CD4-positive, alpha-beta T cell treated with Interleukin-17A for 4 hours (primary cell): ENCODE measurements around the gene RBM26.

Source experiments
- DNase-seq: peaks from one replicate; pipeline ENCODE4 v3.0.0-alpha.2; 2020; ENCODE audit warnings: mixed read lengths

The RBM26 gene

GRCh38 chr13:79423801-79424642 is 18.0 kb upstream of the RBM26 start:
- DNase-seq = peak; percentile 18

GRCh38 chr13:79423340-79423739 is 17.3 kb upstream of the RBM26 start:
- DNase-seq = no peak

DNA sequence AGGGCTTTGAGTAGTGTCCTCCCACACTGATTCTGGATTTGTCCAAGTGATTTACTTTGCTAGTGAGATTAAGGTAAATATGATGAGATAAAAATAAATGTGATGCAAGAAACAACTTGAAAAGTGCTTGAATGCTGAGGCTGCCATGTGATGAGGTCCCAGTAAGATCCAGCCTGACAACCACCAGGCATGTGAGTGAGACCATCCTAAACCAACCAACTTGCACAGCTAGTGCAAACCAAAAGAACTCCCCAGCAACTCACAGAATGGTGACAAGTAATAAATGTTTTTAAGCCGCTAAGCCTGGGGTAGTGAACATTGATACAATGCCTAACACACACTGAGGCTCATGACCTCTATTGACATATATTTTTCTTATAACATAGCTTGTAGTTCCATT is 13.3 kb upstream of the RBM26 start:
- DNase-seq = no peak

DNA sequence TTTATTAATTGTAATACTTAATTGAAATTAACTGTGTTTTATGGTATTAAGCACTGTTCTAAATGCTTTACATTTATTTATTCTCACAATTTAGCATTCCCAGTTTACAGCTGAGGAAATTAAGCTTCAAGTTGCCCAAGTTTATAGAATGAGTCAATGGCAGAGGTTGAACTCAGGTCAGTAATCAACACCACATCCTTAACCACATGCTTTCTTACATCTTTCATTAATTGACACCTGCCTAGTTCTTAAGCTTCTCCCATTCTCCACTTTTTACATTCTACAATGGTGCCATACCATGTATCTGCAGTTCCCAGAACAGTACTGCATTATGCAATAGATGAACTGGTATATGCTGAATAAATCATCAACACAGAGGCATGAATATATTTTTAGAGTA is 11.7 kb upstream of the RBM26 start:
- no peak for DNase-seq

GRCh38 chr13:79413521-79413920 is 7.5 kb upstream of the RBM26 start:
- DNase-seq = no peak

GRCh38 chr13:79409828-79410227 is 3.8 kb upstream of the RBM26 start:
- no peak for DNase-seq

DNA sequence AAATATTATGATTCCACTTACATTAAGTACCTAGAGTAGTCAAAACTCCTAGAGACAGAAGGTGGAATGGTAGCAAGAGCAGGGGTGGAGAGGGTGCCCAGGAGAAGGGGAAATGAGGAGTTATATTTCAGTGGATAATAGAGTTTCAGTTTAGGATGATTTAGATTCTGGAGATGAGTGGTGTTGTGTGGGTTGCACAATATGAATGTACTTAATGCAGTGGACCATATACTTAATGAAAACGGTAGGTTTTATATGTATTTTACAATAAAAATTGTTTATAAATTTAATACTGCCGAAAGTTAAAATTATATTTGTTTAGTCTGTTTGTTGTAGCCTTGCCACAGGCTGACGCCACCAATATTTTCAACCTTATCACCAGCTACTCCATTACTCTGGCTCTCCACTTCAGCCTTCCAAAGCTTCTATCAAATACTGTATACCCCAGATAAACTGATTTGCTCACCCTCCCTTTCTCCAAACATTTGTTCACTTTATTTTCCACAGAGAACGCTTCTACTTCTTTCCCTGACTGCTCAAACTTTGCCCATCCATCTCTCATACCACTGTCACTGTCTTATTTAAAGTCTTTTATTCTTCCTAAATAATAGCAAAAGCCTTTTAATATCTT is 1.4 kb upstream of the RBM26 start:
- no peak for DNase-seq

- no peak for DNase-seq
Measured at GRCh38 chr13:79406597-79406908, 498 bp upstream of the RBM26 start.

DNA sequence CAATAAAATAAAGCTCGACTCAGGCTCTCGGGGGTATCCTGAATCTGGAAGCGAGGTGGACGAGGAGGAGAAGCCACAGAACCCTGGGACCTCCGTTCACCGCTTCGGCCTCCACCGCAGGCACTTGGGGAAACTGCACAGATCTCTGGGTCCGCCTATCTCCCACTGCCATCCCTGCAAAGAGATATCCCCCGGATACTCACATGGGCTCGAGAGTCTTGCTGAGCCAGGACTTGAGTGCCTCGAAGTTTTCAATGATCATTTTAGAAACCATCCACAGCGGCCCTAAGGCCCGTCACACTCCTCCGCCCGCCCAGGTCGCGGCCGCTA is 589 bp downstream of the RBM26 start:
- DNase-seq = no peak

- DNase-seq = peak; percentile 7
Measured at GRCh38 chr13:79404985-79405384, 1.1 kb downstream of the RBM26 start.

- DNase-seq = no peak
Measured at GRCh38 chr13:79404361-79404760, 1.7 kb downstream of the RBM26 start.

DNA sequence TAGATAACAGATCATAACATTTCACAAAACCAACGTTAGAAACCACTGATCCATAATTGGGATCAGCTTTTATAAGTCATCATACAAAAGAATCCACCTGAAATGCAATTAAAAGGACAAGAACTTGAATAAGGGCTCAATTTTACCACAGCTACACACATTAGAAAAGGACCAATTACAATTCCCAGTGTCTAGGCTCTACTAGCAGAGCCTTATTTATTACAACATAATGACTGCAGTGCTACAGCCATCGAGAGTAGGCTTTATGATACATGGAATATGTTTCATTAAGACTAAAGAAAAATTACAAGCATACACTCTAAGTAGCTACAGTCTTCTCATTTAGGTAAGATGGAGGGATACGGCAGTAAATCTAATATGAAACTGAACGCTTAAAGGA is 2.9 kb downstream of the RBM26 start:
- no peak for DNase-seq

DNA sequence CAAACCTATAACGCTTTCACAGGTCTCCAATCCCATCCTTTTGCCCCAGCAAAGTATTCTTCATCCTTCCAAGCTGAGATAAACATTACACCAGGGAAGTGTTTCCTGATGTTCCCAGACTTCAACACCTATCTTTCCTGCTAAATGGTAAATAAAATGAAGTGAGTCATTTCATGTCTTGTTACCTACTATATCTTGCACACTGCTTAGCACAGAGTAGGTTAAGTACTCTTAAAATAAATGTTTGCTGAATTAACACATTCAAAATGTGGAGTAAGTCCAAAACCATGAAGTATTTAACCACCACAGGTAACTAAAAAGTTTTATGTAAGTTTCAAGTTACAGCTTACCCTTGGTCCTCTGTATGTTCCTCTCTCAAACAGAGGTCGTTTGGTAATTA is 3.4 kb downstream of the RBM26 start:
- no peak for DNase-seq

GRCh38 chr13:79402074-79402635 is 3.9 kb downstream of the RBM26 start:
- no peak for DNase-seq

DNA sequence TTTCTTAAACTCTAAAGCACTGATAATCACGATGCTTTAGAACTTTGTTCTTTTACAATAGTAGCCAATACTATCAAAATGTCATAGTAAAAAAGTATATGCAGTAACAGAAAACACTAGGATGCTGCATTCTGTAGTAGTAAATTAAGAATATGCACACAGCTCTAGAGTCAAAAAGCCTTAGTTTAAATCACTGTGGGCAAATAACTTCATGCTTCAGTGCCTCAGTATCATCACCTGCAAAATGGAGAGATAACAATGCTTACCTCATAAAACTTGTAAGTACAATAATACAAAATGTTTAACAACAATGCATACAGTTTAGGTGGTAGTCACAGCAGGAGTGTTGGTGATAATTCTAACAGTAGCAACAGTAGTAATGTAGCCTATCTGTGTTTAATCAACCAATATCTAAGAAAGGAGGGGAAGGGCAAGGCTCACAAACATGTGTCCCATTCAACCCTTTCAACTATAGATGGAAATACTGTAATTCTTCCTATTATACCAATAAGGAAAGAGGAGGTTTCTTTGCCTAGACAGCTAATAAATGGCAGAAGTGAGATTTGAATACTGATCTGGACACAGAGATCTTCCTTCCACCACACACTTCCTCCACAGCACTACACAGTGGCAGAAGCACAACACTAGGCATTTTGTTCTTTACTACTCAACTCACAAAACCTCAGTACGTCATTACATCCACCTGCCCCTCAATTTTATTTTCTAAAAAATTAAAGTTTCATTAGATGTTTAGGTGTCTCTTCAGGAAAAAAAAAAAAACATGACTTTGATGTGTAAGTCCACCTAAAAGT is 4.6 kb downstream of the RBM26 start:
- peak; percentile 10 for DNase-seq

DNA sequence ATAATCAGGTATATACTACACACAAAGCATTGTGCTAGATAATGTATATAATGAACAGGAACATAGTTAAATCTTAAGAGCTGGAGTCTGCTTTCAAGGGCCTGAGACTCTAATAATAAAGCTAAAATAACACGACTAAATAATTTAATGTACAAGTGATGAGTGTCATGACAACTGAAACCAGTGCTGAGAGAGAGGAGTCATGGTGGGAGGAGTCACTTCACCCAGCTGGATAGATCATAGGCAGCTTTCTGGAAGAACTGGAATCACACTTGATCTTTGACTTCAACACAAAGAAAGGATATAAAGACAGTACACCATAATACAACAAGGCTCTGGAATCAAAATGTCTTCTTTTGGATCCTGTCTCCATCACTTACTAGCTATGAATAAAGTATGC is 7.1 kb downstream of the RBM26 start:
- DNase-seq = no peak

GRCh38 chr13:79398127-79398526 is 7.9 kb downstream of the RBM26 start:
- DNase-seq = no peak

DNA sequence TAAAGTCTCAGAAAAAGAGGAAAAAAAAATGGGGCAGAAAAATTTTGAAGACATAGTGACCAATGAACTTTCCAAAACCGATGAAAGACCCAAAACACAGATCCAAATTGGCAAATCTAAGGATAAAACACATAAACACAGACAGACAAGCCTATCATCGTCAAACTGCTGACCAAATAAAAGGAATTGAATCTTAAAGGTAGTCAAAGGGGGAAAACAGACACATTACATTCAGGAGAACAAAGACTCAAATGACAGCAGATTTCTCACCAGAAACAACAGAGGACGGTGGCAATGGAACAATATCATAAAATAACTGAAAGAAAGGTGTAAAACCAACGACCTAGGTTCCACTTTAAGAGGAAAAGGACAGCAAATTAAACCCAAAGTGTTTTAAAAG is 10.2 kb downstream of the RBM26 start:
- DNase-seq = no peak

GRCh38 chr13:79393564-79394249 is 12.3 kb downstream of the RBM26 start:
- peak; percentile 59 for DNase-seq

DNA sequence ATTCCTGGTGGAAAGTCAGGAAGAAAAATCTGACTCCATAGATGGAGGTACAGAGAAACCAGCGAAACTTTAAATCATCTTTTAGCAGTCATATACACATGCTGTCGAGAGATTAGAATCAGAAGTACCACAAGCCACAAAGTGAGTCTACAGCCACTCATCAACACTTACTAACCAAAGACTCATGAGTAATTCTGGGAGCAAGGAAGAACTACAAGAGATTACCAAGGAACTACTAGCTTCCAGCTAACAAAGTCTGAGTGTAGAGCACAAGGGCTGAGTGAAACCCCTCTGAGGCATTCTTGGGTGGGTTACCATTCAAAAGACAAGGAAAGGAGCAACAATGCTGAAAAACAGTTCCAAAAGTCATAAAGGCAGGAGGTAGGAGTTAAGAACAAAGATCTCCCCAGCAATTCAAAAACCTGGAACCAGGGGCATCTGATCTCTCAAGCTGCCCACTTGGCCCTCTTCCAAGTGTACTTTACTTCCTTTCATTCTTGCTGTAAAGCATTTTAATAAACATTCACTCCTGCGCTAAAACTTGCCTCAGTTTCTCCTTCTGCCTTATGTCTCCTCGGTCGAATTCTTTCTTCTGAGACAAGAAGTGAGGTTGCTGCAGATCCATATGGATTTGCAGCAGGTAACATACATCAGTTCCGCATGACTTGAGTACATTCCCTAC is 13.0 kb downstream of the RBM26 start:
- peak; percentile 16 for DNase-seq

GRCh38 chr13:79389026-79389425 is 17.0 kb downstream of the RBM26 start:
- no peak for DNase-seq

DNA sequence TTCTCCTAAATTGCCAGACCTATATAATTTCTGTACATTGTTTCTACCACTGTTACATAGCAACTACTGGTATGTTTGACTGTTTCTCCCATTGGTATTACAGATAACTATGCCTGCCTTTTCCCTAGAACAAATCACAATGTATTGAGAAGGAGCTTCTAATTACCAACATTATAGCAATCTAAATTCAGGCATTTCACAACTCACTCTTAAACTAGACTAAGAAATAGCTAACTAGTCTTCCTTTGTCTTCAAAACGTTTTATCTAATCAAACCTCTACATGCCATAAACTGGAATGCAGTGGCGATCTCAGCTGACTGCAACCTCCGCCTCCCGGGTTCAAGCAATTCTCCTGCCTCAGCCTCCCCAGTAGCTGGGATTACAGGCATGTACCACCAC is 18.2 kb downstream of the RBM26 start:
- no peak for DNase-seq
